GM12878 (cell line): ENCODE measurements around the gene ITGB5. TPM values are rescaled to one million over a fixed set of nuclear protein-coding genes. Genes with fewer than 3 reads are reported as not detected.

ENCODE experiments used
- ATAC-seq: fragments of 200-7000 bp; cut with Tn5 transposase; 3 replicates; pipeline ENCODE4 v1.9.1; 2020; ENCODE audit warnings: mild to moderate bottlenecking, moderate library complexity
- BruUV-seq: library from RNA; stranded (reverse); fragments of 400-500 nt; replicated peaks from 2 replicates; lab custom pipeline; 2021; lab: Mats Ljungman, UMichigan
- CTCF ChIA-PET: fragments of 300-600 bp; sonication (Branson Sonifier 250); formaldehyde crosslinking; extraction: SDS; loops from one replicate; lab custom pipeline; 2021; ENCODE audit warnings: inconsistent platforms; lab: Yijun Ruan, JAX
- POLR2A ChIA-PET: fragments of 350-600 bp; formaldehyde crosslinking; extraction: SDS; loops from one replicate; lab custom pipeline; 2021; ENCODE audit warnings: inconsistent platforms; lab: Charles Lee
- RAD21 ChIA-PET: fragments of 300-600 bp; sonication (Branson Sonifier 250); formaldehyde crosslinking; loops from one replicate; lab custom pipeline; 2023; ENCODE audit warnings: antibody characterized with exemption; ENCODE audit not compliant: unreplicated experiment; lab: Charles Lee
- SMC1A ChIA-PET: fragments of 300-600 bp; sonication (Branson Sonifier 250); formaldehyde crosslinking; loops from one replicate; lab custom pipeline; 2023; ENCODE audit not compliant: unreplicated experiment, uncharacterized antibody; lab: Charles Lee
- DNase-seq: peaks from one replicate; pipeline ENCODE4 v3.0.0-alpha.2; 2011; ENCODE audit warnings: low read depth, low spot score
- FAIRE-seq: peaks from 3 replicates; lab custom pipeline; 2011; peaks lifted over from hg19 to GRCh38; lab: Jason Lieb, UNC
- H2AFZ ChIP-seq: 2 replicates; pipeline ENCODE4 v1.6.0; 2011; ENCODE audit warnings: low read depth, low read length, control low read depth; ENCODE audit not compliant: control insufficient read depth
- H3K27ac ChIP-seq: 2 replicates; pipeline ENCODE4 v1.5.1; 2011; ENCODE audit warnings: control low read depth; ENCODE audit not compliant: control insufficient read depth, insufficient read depth
- H3K27me3 ChIP-seq, 2 experiments: replicated peaks in 1 of 2; 2 replicates each; pipeline versions ENCODE4 v1.6.0 to v1.6.1; 2011; ENCODE audit warnings: low read length in 1 of 2; ENCODE audit not compliant: control insufficient read depth in 2 of 2, insufficient read depth in 2 of 2
- H3K36me3 ChIP-seq, 2 experiments: 2 replicates each; pipeline ENCODE4 v1.5.1; 2011; ENCODE audit warnings: low read length in 1 of 2; ENCODE audit not compliant: control insufficient read depth in 2 of 2, insufficient read depth in 2 of 2
- H3K4me1 ChIP-seq: 2 replicates; pipeline ENCODE4 v1.6.1; 2011; ENCODE audit warnings: mild to moderate bottlenecking, low read length, moderate library complexity, mixed read lengths; ENCODE audit not compliant: control insufficient read depth, insufficient read depth
- H3K4me2 ChIP-seq: 2 replicates; pipeline ENCODE4 v1.6.0; 2011; ENCODE audit warnings: control low read depth; ENCODE audit not compliant: control insufficient read depth, insufficient read depth
- H3K4me3 ChIP-seq: fragments of 200-600 bp; sonication (generic); 2 replicates; pipeline ENCODE4 v1.5.1; 2016
- H3K79me2 ChIP-seq: 2 replicates; pipeline ENCODE4 v1.6.0; 2011; ENCODE audit warnings: low read length; ENCODE audit not compliant: control insufficient read depth, insufficient read depth
- H3K9ac ChIP-seq: 2 replicates; pipeline ENCODE4 v1.8.0; 2011; ENCODE audit warnings: low read length, control low read depth, mixed read lengths; ENCODE audit not compliant: control insufficient read depth, insufficient read depth
- H3K9me3 ChIP-seq: replicated peaks from 3 replicates; pipeline ENCODE4 v1.5.1; 2011; ENCODE audit warnings: mild to moderate bottlenecking, low read length; ENCODE audit not compliant: control insufficient read depth, insufficient read depth
- H4K20me1 ChIP-seq: 2 replicates; pipeline ENCODE4 v1.6.0; 2011; ENCODE audit not compliant: control insufficient read depth, insufficient read depth
- CTCF ChIP-seq, 3 experiments: IDR thresholded peaks in 2 of 3; conservative IDR thresholded peaks in 1 of 3; 2 replicates each; pipeline ENCODE4 v1.5.1; 2011; ENCODE audit warnings: low read depth in 3 of 3, low read length in 3 of 3, mild to moderate bottlenecking in 3 of 3, control low read depth in 2 of 3, moderate library complexity in 2 of 3, inconsistent platforms in 1 of 3, mixed read lengths in 1 of 3; ENCODE audit not compliant: control insufficient read depth in 2 of 3, insufficient read depth in 1 of 3; ENCODE audit errors: extremely low read depth in 1 of 3
- HDAC2 ChIP-seq: fragments of 200-600 bp; sonication (generic); IDR thresholded peaks from 2 replicates; pipeline ENCODE4 v1.6.1; 2017
- HDGF ChIP-seq: fragments of 450-650 bp; IDR thresholded peaks from 2 replicates; pipeline ENCODE4 v1.6.1; 2016; ENCODE audit warnings: antibody characterized with exemption
- PBX3 ChIP-seq: IDR thresholded peaks from 2 replicates; pipeline ENCODE4 v1.6.1; 2011; ENCODE audit warnings: mild to moderate bottlenecking, low read depth, low read length, moderate library complexity; ENCODE audit not compliant: insufficient replicate concordance
- SPI1 ChIP-seq: IDR thresholded peaks from 2 replicates; pipeline ENCODE4 v1.6.1; 2011; ENCODE audit warnings: low read depth, mild to moderate bottlenecking, low read length, moderate library complexity, borderline replicate concordance; ENCODE audit not compliant: insufficient read depth
- SRF ChIP-seq, 2 experiments: IDR thresholded peaks; 2 replicates each; pipeline ENCODE4 v1.6.1; 2011; ENCODE audit warnings: low read depth in 2 of 2, low read length in 2 of 2, mild to moderate bottlenecking in 1 of 2, moderate library complexity in 1 of 2
- TCF12 ChIP-seq: IDR thresholded peaks from 2 replicates; pipeline ENCODE4 v1.6.1; 2011; ENCODE audit warnings: low read depth, mild to moderate bottlenecking, low read length
- ZBED1 ChIP-seq: IDR thresholded peaks from 2 replicates; pipeline ENCODE4 v1.6.1; 2016; ENCODE audit warnings: borderline replicate concordance
- whole genome bisulfite sequencing: methylation state at CpG from one replicate; pipeline ENCODE4 v1.1.6; 2016; ENCODE audit warnings: low lambda C conversion rate; ENCODE audit not compliant: insufficient replicate concordance, insufficient coverage; ENCODE audit errors: missing lambda C conversion rate; 5-methylcytosine and 5-hydroxymethylcytosine counted together
- in situ Hi-C: fragments of 300-500 bp; cut with MboI; formaldehyde crosslinking; loops from 9 replicates; pipeline ENCODE4 v1.14.3; 2018; ENCODE audit warnings: mixed read lengths
- intact Hi-C: fragments of 100-400 bp; cut with micrococcal nuclease; formaldehyde crosslinking; loops from one replicate; pipeline ENCODE4 v1.14.2; 2022; ENCODE audit not compliant: unreplicated experiment
- polyA plus RNA-seq, 11 experiments: library from polyadenylated mRNA; depleted of rRNA in 4 of 11; unstranded in 6 of 11; stranded (reverse) in 5 of 11; fragments of >200 nt; fragmentation: Nextera tagmentation in 4 of 11; fragmentation: Illumina TruSeq in 1 of 11; extraction: Ambion mirVana in 4 of 11; extraction: Trizol in 1 of 11; gene quantifications; 1 replicate in 1 of 11; 2 replicates in 10 of 11; pipeline versions ENCODE4 v1.2.1 to v1.2.3, GENCODE V29; 2011 to 2016; ENCODE audit warnings: inconsistent platforms in 2 of 11, missing spikeins in 2 of 11, low read depth in 1 of 11
- total RNA-seq, 4 experiments: library from RNA; depleted of rRNA in 3 of 4; stranded (reverse); fragments of >200 nt in 3 of 4; fragmentation: Illumina TruSeq in 1 of 4; extraction: Trizol in 1 of 4; gene quantifications; 2 replicates each; pipeline versions ENCODE4 v1.2.1 to v1.2.3, GENCODE V29; 2013 to 2021
- TF ChIP-seq, protein P1 (sequence below): fragments of 450-650 bp; IDR thresholded peaks from 2 replicates; pipeline ENCODE4 v1.6.1; 2016; ENCODE audit warnings: mild to moderate bottlenecking

Gene ITGB5
- total and polyA plus RNA-seq, 10 of the 15 experiments (the other 5 are each of a cell fraction or from before 2014, with no cell fraction given): 0.05 to 10.0 (median 0.83) TPM; not detected in 2

DNA sequence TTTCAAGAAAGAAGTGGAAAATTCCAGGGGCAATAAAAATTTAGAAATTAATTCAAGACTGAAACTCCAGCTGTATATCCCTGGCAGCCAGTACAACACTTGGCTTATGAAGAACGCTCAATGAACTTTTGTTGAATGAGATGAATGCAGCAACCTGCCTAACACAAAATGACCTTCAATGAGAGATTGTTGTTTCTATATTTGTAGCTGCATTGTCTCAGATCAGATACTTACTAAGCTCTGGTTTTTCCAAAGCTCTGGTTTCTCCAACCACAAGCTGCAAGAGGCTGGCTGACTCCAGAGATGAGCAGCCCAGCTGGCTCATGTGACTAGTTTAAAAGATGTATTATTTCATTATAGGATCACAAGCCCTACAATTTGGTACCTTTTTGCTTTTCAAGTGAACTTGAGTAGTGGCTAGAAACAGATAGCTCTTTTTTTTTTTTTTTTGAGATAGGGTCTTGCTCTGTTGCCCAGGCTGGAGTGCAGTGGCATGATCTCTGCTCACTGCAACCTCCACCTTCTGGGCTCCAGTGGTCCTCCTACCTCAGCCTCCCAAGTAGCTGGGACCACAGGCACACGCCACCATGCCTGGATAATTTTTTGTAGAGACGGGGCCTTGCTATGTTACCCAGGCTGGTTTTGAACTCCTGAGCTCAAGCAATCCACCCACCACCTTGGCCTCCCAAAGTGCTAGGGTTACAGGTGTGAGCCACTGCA, 99.5 kb downstream of the ITGB5 start (continued):
- no peak for TF ChIP-seq ZBED1
- no peak for TF ChIP-seq PBX3
- no peak for TF ChIP-seq SPI1
- no peak for TF ChIP-seq SRF (IDR thresholded peaks at IDR 0.05; ENCODE audit: low read depth in 2 of 2, low read length in 2 of 2)

DNA sequence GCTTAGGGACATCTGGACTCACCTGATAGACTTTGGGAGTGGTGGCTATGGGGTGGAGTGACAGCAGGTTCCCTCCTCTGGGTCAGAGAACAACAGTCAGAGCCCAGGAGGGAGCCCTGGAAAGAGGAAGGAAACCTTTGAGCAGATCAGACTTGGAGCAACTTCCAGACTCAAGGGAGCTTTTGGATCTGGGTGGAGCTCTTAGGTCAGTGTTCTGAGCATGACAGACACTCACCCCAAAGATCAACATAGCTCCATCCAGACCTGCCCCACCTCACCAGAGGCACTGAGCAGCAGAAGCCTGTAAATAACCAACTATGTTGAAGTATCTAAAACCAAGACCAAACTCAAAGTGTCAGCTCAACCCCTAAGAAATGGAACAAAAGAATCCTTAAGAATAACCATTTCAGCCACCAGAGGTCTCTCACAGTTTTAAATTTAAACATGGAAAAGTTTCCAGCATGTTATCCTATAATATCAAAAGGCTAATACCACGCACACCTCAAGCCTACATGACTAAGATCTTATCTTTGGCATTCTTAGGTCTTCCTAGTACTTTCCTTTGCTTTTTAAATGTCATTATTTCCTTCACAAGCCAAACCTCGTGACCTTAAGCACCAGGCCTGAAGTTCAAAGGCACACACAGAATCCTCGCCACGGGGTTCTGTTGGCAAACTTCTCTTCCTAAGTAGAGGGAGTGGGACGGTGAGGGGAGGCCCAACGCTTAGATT, 100.5 kb downstream of the ITGB5 start:
- Histone ChIP-seq H4K20me1 (no peaks in the 10 kb centered on the region), H3K36me3 (no peaks in the 10 kb centered on the region), H3K27me3 (no peaks in the 10 kb centered on the region), H3K79me2 (no peaks in the 10 kb centered on the region), H3K9me3 (no peaks in the 10 kb centered on the region), H3K4me3 (no peak overlapping the region), H3K27ac (no peak overlapping the region), H3K9ac (no peak overlapping the region), H2AFZ (no peak overlapping the region)
- CTCF ChIA-PET: interaction anchor here (0.6 to 7.0 kb wide), 32 partner anchors 8 to 796 kb away, joined by 3 to 96 read pairs (median 4); partner anchors contain the start of gene MUC13
- intact Hi-C loops (no loop called here), in situ Hi-C loops (no loop called here)
- no TSS peak for BruUV-seq
- DNase-seq: no peak
- 78% methylated on average over 6 of the region's 6 CpGs for WGBS
- RAD21 ChIA-PET: interaction anchor here (0.7 to 5.3 kb wide), 25 partner anchors 9 to 732 kb away, joined by 3 to 41 read pairs (median 3); partner anchors contain the start of gene ITGB5
- TF ChIP-seq HDGF (no peak), HDAC2 (no peak), CTCF (IDR thresholded peaks at IDR 0.05 in 2 of 3, conservative IDR thresholded peaks at IDR 0.05 in 1 of 3; ENCODE audit: control insufficient read depth in 2 of 3, extremely low read depth in 1 of 3, insufficient read depth in 1 of 3, low read depth in 3 of 3, low read length in 3 of 3) (peak in 1 of 3 experiments; percentile 18; a peak in 1 of 6 replicates), TCF12 (no peak)
- TF ChIP-seq, protein P1, sequence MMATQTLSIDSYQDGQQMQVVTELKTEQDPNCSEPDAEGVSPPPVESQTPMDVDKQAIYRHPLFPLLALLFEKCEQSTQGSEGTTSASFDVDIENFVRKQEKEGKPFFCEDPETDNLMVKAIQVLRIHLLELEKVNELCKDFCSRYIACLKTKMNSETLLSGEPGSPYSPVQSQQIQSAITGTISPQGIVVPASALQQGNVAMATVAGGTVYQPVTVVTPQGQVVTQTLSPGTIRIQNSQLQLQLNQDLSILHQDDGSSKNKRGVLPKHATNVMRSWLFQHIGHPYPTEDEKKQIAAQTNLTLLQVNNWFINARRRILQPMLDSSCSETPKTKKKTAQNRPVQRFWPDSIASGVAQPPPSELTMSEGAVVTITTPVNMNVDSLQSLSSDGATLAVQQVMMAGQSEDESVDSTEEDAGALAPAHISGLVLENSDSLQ: no peak
- TF ChIP-seq, all 136 proteins: peak for 1
- FAIRE-seq (no peak), ATAC-seq (no peak)
- Histone ChIP-seq H3K4me2 (no peak overlapping the region), H3K4me1 (peaks cover 15% of the 10 kb centered on the region)
- SMC1A ChIA-PET: interaction anchor here (0.7 to 7.1 kb wide), 22 partner anchors 11 to 648 kb away, joined by 3 to 88 read pairs (median 5); no protein-coding TSS in a partner anchor
- POLR2A ChIA-PET: interaction anchor here (0.7 to 1.6 kb wide), 2 partner anchors 9 to 23 kb away, joined by 3 to 4 read pairs; no protein-coding TSS in a partner anchor
